Vagina (tissue), 2 donors: Measurements from ENCODE around the gene RCHY1. TPM values are rescaled to one million over a fixed set of nuclear protein-coding genes. Genes with fewer than 3 reads are reported as not detected.
"Not testable (repeated sequence)": the region's sequence is repeated elsewhere in the genome, so short reads cannot be mapped to it uniquely, and the experiment has no call there.

Experiments used
- DNase-seq, 2 donors: peaks; one replicate each; pipeline ENCODE4 v3.0.0-alpha.2; 2017; ENCODE audit errors: extremely low spot score in 2 of 2
- H3K27ac ChIP-seq: fragments of 200-600 bp; sonication (generic); one replicate; pipeline ENCODE4 v1.5.1; 2019
- H3K27me3 ChIP-seq: fragments of 200-600 bp; sonication (generic); one replicate; pipeline ENCODE4 v1.5.1; 2019
- H3K36me3 ChIP-seq, 2 donors: fragments of 200-600 bp; sonication (generic); one replicate each; pipeline ENCODE4 v1.5.1; 2017 to 2019
- H3K4me1 ChIP-seq: fragments of 200-600 bp; sonication (generic); one replicate; pipeline ENCODE4 v1.5.1; 2019
- H3K4me3 ChIP-seq, 2 donors: fragments of 200-600 bp; sonication (generic); 1 replicate in 1 of 2; 2 replicates in 1 of 2; pipeline ENCODE4 v1.5.1; 2016 to 2019
- H3K9me3 ChIP-seq: fragments of 200-600 bp; sonication (generic); one replicate; pipeline ENCODE4 v1.5.1; 2019
- POLR2A ChIP-seq, 2 donors: fragments of 450-650 bp; IDR thresholded peaks; one replicate each; pipeline ENCODE4 v1.6.1; 2017; ENCODE audit warnings: antibody characterized with exemption in 2 of 2, mild to moderate bottlenecking in 2 of 2, moderate library complexity in 2 of 2
- POLR2AphosphoS5 ChIP-seq, 2 donors: sonication (generic); formaldehyde crosslinking; IDR thresholded peaks; one replicate each; pipeline ENCODE4 v1.9.0; 2017; ENCODE audit warnings: antibody characterized with exemption in 2 of 2, mild to moderate bottlenecking in 2 of 2, low read depth in 1 of 2; ENCODE audit not compliant: insufficient read depth in 1 of 2
- intact Hi-C: fragments of 100-400 bp; cut with DNase I; formaldehyde crosslinking; loops from one replicate; pipeline ENCODE4 v1.15.1; 2023
- total RNA-seq: library from RNA; depleted of rRNA; stranded (reverse); fragments of >200 nt; gene quantifications from one replicate; pipeline ENCODE4 v1.2.3, GENCODE V29; 2016
- TF ChIP-seq, protein P1 (sequence below), 3 experiments: fragments of 450-650 bp in 2 of 3; fragments of 200-600 bp in 1 of 3; sonication (generic) in 1 of 3; IDR thresholded peaks; one replicate each; pipeline ENCODE4 v1.5.1; 2017 to 2019; ENCODE audit warnings: antibody characterized with exemption in 3 of 3, mild to moderate bottlenecking in 2 of 3, moderate library complexity in 2 of 3

RCHY1 gene
- total RNA-seq, 1 donor from 2014 or later: 17.2 TPM

DNA sequence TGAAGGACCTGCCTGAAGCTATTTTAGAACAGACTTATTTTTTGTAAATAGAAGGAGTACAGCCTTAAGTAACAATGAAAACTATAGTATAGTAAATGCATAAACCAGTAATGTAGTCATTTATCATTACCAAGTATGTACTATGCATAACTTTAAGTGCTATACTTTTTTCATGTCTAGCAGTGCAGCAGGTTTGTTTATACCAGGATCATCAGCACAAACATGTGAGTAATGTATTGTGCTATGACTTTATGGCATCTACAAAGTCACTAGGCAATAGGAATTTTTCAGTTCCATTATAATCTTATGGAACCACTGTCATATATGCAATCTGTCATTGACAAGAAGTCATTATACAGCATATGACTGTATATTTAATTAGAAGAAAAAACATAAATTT lies 38.2 kb upstream of the RCHY1 start:
- intact Hi-C loops: no loop called here
- DNase-seq: no peak
- no peak for TF ChIP-seq POLR2AphosphoS5 (IDR thresholded peaks at IDR 0.05; ENCODE audit: insufficient read depth in 1 of 2, low read depth in 1 of 2)
- TF ChIP-seq, protein P1, sequence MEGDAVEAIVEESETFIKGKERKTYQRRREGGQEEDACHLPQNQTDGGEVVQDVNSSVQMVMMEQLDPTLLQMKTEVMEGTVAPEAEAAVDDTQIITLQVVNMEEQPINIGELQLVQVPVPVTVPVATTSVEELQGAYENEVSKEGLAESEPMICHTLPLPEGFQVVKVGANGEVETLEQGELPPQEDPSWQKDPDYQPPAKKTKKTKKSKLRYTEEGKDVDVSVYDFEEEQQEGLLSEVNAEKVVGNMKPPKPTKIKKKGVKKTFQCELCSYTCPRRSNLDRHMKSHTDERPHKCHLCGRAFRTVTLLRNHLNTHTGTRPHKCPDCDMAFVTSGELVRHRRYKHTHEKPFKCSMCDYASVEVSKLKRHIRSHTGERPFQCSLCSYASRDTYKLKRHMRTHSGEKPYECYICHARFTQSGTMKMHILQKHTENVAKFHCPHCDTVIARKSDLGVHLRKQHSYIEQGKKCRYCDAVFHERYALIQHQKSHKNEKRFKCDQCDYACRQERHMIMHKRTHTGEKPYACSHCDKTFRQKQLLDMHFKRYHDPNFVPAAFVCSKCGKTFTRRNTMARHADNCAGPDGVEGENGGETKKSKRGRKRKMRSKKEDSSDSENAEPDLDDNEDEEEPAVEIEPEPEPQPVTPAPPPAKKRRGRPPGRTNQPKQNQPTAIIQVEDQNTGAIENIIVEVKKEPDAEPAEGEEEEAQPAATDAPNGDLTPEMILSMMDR (IDR thresholded peaks at IDR 0.05): no peak
- no peak for TF ChIP-seq POLR2A (IDR thresholded peaks at IDR 0.05)

DNA sequence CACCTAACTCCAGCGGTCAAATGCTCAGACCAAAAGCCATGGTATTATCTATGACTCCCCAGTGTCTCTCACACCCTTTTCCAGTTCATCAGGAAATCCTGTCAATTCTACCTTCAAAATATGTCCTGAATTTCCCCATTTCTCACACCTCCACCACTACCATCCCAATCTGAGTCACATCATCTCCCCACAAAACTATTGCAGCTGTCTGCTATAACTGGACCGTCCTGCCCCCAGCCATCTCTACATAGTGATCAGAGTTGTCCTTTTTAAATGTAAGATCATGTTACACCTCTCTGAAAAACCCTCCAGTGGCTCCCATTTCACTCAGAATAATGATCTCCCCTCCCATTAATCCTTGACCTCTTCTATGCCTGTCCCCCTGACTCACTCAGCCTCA lies 34.8 kb upstream of the RCHY1 start:
- H3K27ac ChIP-seq: no peak overlapping the region
- H3K36me3 ChIP-seq: no peaks in the 10 kb centered on the region
- H3K27me3 ChIP-seq: no peaks in the 10 kb centered on the region
- no peaks in the 10 kb centered on the region for H3K9me3 ChIP-seq
- no peak for DNase-seq
- no peak for TF ChIP-seq POLR2AphosphoS5 (IDR thresholded peaks at IDR 0.05; ENCODE audit: insufficient read depth in 1 of 2, low read depth in 1 of 2)
- no peak for TF ChIP-seq POLR2A (IDR thresholded peaks at IDR 0.05)
- TF ChIP-seq, protein P1 (IDR thresholded peaks at IDR 0.05): no peak
- no peaks in the 10 kb centered on the region for H3K4me1 ChIP-seq
- no peak overlapping the region for H3K4me3 ChIP-seq
- intact Hi-C loops: no loop called here

More for the DNA sequence above, 38.2 kb upstream of the RCHY1 start:
- Histone ChIP-seq H3K27ac (no peak overlapping the region), H3K4me3 (no peak overlapping the region), H3K36me3 (no peaks in the 10 kb centered on the region), H3K9me3 (no peaks in the 10 kb centered on the region), H3K27me3 (no peaks in the 10 kb centered on the region), H3K4me1 (no peaks in the 10 kb centered on the region)

DNA sequence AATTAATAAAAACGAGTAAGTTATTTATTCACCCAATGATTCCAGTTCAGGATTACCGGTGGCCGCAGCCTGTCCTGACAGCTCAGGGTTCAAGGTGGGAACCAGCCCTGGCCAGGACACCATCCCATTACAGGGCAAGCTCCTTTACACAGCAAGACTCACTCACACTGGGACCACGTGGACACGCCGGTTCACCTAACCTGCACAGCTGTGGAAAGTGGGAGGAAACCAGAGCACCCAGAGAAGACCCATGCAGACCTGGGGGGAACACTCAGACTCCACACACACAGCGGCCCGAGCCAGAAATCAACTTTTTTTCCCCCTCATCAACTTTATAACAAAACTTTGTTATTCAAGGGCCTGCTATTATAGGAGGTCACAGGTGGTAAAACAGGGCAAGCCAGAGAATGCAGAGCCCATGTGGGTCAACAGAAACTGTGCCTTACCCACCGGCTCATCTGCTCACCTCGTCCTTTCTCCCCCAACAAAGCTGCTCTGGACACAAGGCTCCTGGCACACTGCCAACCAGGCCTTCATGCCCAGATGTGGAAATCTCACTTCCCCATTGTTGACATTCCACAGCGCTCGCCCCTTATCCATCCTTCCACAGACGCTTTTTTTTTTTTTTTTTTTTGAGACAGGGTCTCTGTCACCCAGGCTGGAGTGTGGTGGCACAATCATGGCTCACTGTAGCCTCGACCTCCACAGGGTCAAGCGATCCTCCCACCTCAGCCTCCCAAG lies 33.6 kb upstream of the RCHY1 start:
- Histone ChIP-seq H3K36me3 (no peaks in the 10 kb centered on the region), H3K27me3 (no peaks in the 10 kb centered on the region), H3K9me3 (no peaks in the 10 kb centered on the region), H3K4me3 (no peak overlapping the region), H3K27ac (no peak overlapping the region), H3K4me1 (no peaks in the 10 kb centered on the region)
- intact Hi-C loops: no loop called here
- DNase-seq: no peak
- TF ChIP-seq, protein P1 (IDR thresholded peaks at IDR 0.05): no peak
- TF ChIP-seq POLR2A (IDR thresholded peaks at IDR 0.05): no peak
- no peak for TF ChIP-seq POLR2AphosphoS5 (IDR thresholded peaks at IDR 0.05; ENCODE audit: insufficient read depth in 1 of 2, low read depth in 1 of 2)

DNA sequence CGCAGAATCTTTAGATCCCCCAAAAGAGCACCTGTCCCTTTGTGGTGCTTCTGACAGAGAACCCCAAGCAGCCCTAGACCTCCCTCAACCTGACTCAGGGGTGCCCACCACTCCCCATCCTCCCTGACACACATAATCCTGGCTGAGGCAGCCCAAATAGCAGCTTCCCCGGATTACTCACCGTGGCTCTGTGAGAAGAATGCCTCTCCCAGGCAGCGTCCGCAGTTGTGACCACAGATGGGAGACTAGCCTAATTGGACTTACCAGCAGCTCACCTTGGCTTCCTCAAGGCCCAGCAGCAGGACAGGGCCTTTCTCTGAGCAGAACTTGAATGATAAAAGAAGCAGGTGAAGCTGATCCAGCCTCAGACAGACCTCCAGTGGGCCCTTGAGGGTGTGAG lies 31.3 kb upstream of the RCHY1 start:
- intact Hi-C loops: no loop called here
- no peaks in the 10 kb centered on the region for H3K9me3 ChIP-seq
- H3K4me1 ChIP-seq: no peaks in the 10 kb centered on the region
- no peak overlapping the region for H3K27ac ChIP-seq
- no peaks in the 10 kb centered on the region for H3K27me3 ChIP-seq
- DNase-seq: no peak
- no peaks in the 10 kb centered on the region for H3K36me3 ChIP-seq
- no peak overlapping the region for H3K4me3 ChIP-seq
- TF ChIP-seq POLR2A (IDR thresholded peaks at IDR 0.05): no peak
- no peak for TF ChIP-seq POLR2AphosphoS5 (IDR thresholded peaks at IDR 0.05; ENCODE audit: insufficient read depth in 1 of 2, low read depth in 1 of 2)
- TF ChIP-seq, protein P1 (IDR thresholded peaks at IDR 0.05): no peak

DNA sequence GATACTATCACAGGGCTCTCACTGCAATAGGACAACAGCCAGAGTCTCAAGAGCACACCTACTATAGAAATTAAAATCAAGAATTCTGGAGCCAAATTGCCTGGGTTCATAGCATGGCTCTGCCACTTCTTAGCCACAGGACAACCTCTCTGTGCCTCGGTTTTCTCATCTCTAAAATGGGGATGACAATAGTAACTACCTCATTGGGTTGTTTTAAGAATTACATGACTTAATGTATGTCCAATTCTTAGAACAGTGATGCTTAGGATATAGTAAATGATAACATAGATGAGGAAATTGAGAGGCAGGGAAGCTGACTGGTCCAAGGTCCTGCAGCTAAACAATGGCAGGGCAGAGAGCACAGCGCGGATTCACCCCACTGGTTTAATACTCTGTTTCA lies 30.7 kb upstream of the RCHY1 start:
- intact Hi-C loops: no loop called here
- Histone ChIP-seq H3K4me3 (no peak overlapping the region), H3K27ac (no peak overlapping the region), H3K36me3 (no peaks in the 10 kb centered on the region), H3K9me3 (no peaks in the 10 kb centered on the region), H3K4me1 (no peaks in the 10 kb centered on the region), H3K27me3 (no peaks in the 10 kb centered on the region)
- no peak for DNase-seq
- TF ChIP-seq POLR2AphosphoS5 (IDR thresholded peaks at IDR 0.05; ENCODE audit: insufficient read depth in 1 of 2, low read depth in 1 of 2): no peak
- TF ChIP-seq POLR2A (IDR thresholded peaks at IDR 0.05): no peak
- TF ChIP-seq, protein P1 (IDR thresholded peaks at IDR 0.05): no peak

DNA sequence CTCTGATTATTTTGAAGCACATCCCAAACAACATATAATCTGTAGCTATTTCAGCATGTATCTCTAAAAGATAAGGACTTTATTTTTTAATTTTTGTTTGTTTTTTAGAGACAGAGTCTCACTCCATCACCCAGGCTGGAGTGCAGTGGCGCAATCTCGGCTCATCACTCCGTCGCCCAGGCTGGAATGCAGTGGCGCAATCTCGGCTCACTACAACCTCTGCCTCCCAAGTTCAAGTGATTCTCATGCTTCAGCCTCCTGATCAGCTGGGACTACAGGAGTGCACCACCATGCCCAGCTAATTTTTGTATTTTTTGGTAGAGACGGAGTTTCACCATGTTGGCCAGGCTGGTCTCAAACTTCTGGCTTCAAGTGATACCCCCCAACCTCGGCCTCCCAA lies 30.0 kb upstream of the RCHY1 start:
- H3K36me3 ChIP-seq, H3K27me3 ChIP-seq, H3K9me3 ChIP-seq, DNase-seq, H3K4me3 ChIP-seq, H3K4me1 ChIP-seq, H3K27ac ChIP-seq, intact Hi-C loops: not testable (repeated sequence)
